Nephron progenitor cell (in vitro differentiated cells): ENCODE measurements around the gene PCDHGA11.
"Not testable (repeated sequence)": the region's sequence is repeated elsewhere in the genome, so short reads cannot be mapped to it uniquely, and the experiment has no call there.

Source experiments
- DNase-seq: peaks from one replicate; pipeline ENCODE4 v3.0.0; 2021
- H3K27ac Mint-ChIP-seq: 2 replicates; pipeline ENCODE4 v1.8.0; 2021; ENCODE audit warnings: mild to moderate bottlenecking, moderate library complexity, mixed read lengths
- H3K27me3 Mint-ChIP-seq: 2 replicates; pipeline ENCODE4 v1.8.0; 2021; ENCODE audit warnings: mild to moderate bottlenecking, low read depth, mixed read lengths; ENCODE audit not compliant: poor library complexity
- H3K36me3 Mint-ChIP-seq: 2 replicates; pipeline ENCODE4 v1.8.0; 2021; ENCODE audit warnings: low read depth, mixed read lengths
- H3K4me1 Mint-ChIP-seq: 2 replicates; pipeline ENCODE4 v1.8.0; 2021; ENCODE audit warnings: mixed read lengths
- H3K4me3 Mint-ChIP-seq: 2 replicates; pipeline ENCODE4 v1.8.0; 2021; ENCODE audit warnings: mild to moderate bottlenecking, moderate library complexity, mixed read lengths
- H3K9me3 Mint-ChIP-seq: 2 replicates; pipeline ENCODE4 v1.8.0; 2021; ENCODE audit warnings: mild to moderate bottlenecking, moderate library complexity, mixed read lengths
- TF ChIP-seq, protein P1 (sequence below): fragments of 200-600 bp; sonication (generic); IDR thresholded peaks from 2 replicates; pipeline ENCODE4 v1.5.0; 2021; ENCODE audit warnings: antibody characterized with exemption

The PCDHGA11 gene

DNA sequence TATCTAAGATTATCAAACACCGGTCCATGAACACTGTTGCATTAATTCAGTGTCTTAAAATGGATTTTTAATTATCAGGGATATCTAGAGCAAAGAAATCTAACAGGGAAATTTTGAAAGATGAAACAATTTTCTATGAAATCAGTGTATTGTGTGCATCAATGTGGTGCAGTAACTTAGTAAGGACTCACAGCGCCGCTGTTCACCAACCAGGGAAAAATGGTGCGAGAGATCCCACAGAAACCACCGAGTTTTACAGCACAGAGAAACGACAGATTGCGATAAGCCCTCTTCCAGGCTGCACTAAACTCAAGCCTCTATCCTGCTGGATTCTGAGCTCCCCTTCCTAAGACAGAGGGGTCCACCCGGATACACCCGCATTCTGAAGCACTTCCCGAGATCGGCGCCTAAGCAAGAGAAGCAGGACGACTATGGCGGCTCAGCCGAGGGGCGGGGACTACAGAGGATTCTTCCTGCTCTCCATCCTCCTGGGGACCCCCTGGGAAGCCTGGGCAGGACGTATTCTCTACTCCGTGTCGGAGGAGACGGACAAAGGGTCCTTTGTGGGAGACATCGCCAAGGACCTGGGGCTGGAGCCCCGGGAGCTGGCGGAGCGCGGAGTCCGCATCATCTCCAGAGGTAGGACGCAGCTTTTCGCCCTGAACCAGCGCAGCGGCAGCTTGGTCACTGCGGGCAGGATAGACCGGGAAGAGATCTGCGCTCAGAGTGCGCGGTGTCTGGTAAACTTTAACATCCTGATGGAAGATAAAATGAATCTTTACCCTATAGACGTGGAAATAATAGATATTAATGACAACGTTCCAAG is 38.2 kb upstream of the PCDHGA11 start, which contains the start of gene PCDHGA7:
PCDHGA7 (plus strand) TSS at position 274 of the 826 bp plus-strand sequence; CDS start at position 432, 158 bp downstream.
- no peak within 1 kb of the TSS for H3K27ac Mint-ChIP-seq
- peaks cover 85% of the 10 kb centered on the region for H3K9me3 Mint-ChIP-seq
- peaks cover 25% of the 10 kb centered on the region for H3K36me3 Mint-ChIP-seq

DNA sequence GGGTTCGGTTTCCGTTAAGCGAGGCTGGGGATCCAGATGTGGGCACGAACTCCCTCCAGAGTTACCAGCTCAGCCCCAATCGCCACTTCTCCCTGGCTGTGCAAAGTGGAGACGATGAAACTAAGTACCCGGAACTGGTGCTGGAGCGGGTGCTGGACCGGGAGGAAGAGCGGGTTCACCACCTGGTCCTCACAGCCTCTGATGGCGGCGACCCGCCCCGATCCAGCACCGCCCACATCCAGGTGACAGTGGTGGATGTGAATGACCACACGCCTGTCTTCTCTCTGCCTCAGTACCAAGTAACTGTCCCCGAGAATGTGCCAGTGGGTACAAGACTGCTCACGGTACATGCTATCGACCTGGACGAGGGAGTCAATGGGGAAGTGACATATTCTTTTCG is 37.5 kb upstream of the PCDHGA11 start:
- Mint-ChIP-seq H3K4me1 (no peaks in the 10 kb centered on the region), H3K36me3 (peaks cover 27% of the 10 kb centered on the region), H3K9me3 (peaks cover 84% of the 10 kb centered on the region), H3K4me3 (no peak overlapping the region), H3K27me3 (no peaks in the 10 kb centered on the region), H3K27ac (no peak overlapping the region)
- TF ChIP-seq, protein P1, sequence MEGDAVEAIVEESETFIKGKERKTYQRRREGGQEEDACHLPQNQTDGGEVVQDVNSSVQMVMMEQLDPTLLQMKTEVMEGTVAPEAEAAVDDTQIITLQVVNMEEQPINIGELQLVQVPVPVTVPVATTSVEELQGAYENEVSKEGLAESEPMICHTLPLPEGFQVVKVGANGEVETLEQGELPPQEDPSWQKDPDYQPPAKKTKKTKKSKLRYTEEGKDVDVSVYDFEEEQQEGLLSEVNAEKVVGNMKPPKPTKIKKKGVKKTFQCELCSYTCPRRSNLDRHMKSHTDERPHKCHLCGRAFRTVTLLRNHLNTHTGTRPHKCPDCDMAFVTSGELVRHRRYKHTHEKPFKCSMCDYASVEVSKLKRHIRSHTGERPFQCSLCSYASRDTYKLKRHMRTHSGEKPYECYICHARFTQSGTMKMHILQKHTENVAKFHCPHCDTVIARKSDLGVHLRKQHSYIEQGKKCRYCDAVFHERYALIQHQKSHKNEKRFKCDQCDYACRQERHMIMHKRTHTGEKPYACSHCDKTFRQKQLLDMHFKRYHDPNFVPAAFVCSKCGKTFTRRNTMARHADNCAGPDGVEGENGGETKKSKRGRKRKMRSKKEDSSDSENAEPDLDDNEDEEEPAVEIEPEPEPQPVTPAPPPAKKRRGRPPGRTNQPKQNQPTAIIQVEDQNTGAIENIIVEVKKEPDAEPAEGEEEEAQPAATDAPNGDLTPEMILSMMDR: no peak
- DNase-seq: no peak

More for the DNA sequence above, 38.2 kb upstream of the PCDHGA11 start, which contains the start of gene PCDHGA7:
- Mint-ChIP-seq H3K4me3 (no peak within 1 kb of the TSS), H3K4me1 (no peaks in the 10 kb centered on the region), H3K27me3 (no peaks in the 10 kb centered on the region)
- TF ChIP-seq, protein P1: no peak
- DNase-seq: no peak

DNA sequence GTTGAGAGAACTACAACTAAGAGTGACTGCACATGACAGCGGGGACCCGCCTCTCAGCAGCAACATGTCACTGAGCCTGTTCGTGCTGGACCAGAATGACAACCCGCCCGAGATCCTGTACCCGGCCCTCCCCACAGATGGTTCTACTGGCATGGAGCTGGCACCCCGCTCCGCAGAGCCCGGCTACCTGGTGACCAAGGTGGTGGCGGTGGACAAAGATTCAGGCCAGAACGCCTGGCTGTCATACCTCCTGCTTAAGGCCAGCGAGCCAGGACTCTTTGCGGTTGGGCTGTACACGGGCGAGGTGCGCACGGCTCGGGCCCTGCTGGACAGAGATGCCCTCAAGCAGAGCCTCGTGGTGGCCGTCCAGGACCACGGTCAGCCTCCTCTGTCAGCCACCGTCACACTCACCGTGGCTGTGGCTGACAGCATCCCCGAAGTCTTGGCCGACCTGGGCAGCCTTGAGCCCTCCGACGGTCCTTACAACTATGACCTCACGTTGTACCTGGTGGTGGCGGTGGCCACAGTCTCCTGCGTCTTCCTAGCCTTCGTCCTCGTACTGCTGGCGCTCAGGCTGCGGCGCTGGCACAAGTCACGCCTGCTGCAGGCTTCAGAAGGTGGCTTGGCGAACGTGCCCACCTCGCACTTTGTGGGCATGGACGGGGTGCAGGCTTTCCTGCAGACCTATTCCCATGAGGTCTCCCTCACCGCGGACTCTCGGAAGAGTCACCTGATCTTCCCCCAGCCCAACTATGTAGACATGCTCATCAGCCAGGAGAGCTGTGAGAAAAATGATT is 36.2 kb upstream of the PCDHGA11 start:
- peaks cover 86% of the 10 kb centered on the region for H3K9me3 Mint-ChIP-seq
- peaks cover under 1% of the 10 kb centered on the region for H3K27me3 Mint-ChIP-seq
- TF ChIP-seq, protein P1: no peak

DNA sequence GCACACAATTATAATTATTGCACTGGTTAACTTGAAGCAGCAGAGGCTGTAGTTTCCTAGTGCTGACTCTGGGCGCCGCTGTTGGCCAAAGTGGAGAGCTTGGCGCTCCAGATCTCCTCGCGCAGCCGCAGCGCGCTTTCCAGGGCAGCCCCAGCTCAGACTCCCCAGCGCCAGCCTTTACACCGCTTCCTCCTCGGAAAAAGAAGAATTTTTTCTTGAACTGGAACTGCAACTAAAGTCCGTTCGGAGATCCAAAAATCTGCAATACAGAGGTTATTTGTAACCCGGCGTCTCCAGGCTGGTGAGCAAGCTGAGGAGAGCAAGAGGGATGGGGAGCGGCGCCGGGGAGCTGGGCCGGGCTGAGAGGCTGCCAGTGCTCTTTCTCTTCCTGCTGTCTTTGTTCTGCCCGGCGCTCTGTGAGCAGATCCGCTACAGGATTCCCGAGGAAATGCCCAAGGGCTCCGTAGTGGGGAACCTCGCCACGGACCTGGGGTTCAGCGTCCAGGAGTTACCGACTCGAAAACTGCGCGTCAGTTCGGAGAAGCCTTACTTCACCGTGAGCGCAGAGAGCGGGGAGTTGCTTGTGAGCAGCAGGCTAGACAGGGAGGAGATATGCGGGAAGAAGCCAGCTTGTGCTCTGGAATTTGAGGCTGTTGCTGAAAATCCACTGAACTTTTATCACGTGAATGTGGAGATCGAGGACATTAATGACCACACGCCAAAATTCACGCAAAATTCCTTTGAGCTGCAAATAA is 33.1 kb upstream of the PCDHGA11 start, which contains the start of gene PCDHGB4:
PCDHGB4 (plus strand) TSS at position 142 of the 755 bp plus-strand sequence; CDS start at position 329, 187 bp downstream.
- not testable (repeated sequence) for H3K4me1 Mint-ChIP-seq, H3K27me3 Mint-ChIP-seq, H3K27ac Mint-ChIP-seq
- TF ChIP-seq, protein P1: peak; percentile 50
- H3K36me3 Mint-ChIP-seq: peaks cover 60% of the 10 kb centered on the region
- DNase-seq: peak; percentile 30
- H3K9me3 Mint-ChIP-seq: peaks cover 96% of the 10 kb centered on the region
- H3K4me3 Mint-ChIP-seq: peak within 1 kb of the TSS; percentile 78

More for the DNA sequence above, 36.2 kb upstream of the PCDHGA11 start:
- Mint-ChIP-seq H3K4me3 (no peak overlapping the region), H3K4me1 (no peaks in the 10 kb centered on the region), H3K27ac (no peak overlapping the region), H3K36me3 (peaks cover 38% of the 10 kb centered on the region)
- no peak for DNase-seq

DNA sequence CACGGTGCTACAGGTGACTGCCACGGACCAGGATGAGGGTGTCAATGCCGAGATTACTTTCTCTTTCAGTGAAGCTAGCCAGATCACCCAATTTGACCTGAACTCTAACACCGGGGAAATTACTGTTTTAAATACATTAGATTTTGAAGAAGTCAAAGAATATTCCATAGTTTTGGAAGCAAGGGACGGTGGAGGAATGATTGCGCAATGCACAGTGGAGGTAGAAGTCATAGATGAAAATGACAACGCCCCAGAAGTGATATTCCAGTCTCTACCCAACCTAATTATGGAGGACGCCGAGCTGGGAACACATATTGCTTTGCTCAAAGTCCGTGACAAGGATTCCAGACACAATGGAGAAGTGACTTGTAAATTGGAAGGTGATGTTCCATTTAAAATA is 32.2 kb upstream of the PCDHGA11 start:
- Mint-ChIP-seq H3K4me3 (no peak overlapping the region), H3K27ac (no peak overlapping the region), H3K36me3 (peaks cover 64% of the 10 kb centered on the region), H3K9me3 (peaks cover 96% of the 10 kb centered on the region), H3K4me1 (no peaks in the 10 kb centered on the region), H3K27me3 (peaks cover 3% of the 10 kb centered on the region)
- TF ChIP-seq, protein P1: no peak
- no peak for DNase-seq
